Epithelial cell of umbilical artery (primary cell): ENCODE results near the gene SMAD9. TPM values are rescaled to one million over a fixed set of nuclear protein-coding genes. Genes with fewer than 3 reads are reported as not detected.

ENCODE experiments used
- total RNA-seq: library from RNA; depleted of rRNA; stranded (reverse); fragments of >200 nt; gene quantifications from 2 replicates; pipeline ENCODE4 v1.2.3, GENCODE V29; 2014

SMAD9 gene
- total RNA-seq = 1.4 and 1.9 TPM in 2 replicates

DNA sequence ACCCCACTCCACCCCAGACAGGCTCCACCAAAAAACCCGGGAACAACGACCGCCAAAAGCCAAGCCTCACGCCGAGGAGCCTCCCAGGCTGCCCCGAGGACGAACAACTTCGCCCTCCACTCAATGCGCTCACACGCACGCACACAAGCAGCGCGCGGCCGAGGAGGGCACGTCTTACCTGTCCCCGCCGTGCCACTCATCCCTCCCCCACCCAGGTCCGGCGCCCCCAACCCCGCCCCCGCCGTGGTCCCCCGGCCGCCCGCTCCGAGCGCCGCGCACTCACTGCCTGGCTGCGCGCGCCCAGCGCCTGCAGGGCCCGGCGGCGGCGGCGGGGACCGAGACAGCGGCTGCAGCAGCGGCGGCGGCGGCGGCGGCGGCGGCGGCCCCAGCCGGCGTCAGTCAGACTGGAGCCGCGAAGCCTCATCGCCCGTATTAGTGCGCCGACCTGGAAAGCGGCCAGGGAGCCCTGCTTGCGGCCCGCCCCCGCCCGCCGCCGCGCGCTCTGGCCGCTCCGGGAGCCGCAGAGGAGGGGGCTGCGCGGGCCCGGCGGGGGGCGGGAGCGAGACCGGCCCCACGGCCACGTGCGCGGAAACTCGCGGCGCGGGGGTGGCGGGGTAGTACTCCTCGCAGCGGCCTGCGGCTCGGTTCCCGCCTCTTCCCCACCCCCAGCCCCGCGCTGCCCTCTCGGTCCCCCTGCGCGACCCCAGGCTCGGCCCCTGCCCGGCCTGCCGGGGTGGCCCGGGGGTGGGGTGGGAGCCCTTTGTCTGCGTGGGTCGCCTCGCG is at the start of gene SMAD9:
SMAD9 (minus strand) TSS at position 406 of the 783 bp plus-strand sequence. CDS start 40,549 bp downstream, outside the sequence.

DNA sequence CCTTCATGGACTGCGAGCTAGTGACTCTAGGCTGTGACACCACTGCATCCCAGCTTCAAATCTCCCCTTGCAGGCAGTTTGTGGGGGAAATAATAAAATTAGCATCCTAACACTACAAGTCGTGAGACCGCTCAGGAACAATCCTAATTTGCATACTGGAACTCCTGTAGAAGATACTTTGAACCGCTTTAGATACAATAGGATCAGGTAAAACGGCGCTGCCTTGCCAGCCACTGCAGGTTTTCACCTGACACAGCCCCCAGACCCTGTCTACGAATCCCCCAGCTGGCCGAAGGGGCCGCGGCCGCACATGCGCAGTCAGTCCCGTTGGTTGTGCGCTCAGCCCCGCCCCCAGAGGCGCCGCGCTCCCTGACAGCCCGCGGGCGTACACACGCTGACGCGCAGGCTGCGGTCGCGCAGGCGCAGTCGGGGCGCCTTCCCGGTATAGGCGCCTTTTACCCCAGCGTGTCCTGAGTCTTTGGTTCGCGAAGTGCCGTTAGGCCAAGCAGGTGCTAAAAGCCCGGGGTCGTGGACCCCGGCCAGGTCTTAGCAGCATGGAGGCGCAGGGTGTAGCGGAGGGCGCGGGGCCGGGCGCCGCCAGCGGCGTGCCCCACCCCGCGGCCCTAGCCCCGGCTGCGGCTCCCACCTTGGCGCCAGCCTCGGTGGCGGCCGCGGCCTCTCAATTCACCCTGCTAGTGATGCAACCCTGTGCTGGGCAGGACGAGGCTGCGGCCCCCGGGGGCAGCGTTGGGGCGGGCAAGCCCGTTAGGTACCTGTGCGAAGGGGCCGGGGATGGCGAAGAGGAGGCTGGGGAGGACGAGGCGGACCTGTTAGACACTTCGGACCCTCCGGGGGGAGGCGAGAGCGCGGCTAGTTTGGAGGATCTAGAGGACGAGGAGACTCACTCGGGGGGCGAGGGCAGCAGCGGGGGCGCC is 101.0 kb downstream of the SMAD9 start, which contains the start of gene RFXAP:
RFXAP (plus strand) TSS at position 419 of the 935 bp plus-strand sequence; CDS start at position 555, 136 bp downstream.

Other genes starting within 250 kb of the SMAD9 start
- under 0.01 TPM in 1 of 2 replicates, not detected in the other for gene SERTM1, start 246.2 kb downstream of the SMAD9 start, total RNA-seq
- gene RFXAP, start 101.0 kb downstream of the SMAD9 start, total RNA-seq = 1.3 and 2.3 TPM in 2 replicates
- 52.6 and 61.6 TPM in 2 replicates for gene ALG5, start 79.1 kb upstream of the SMAD9 start, total RNA-seq
- 52.1 and 54.6 TPM in 2 replicates for gene EXOSC8, start 80.5 kb upstream of the SMAD9 start, total RNA-seq
- 41.9 and 47.3 TPM in 2 replicates for gene SUPT20H, start 139.4 kb upstream of the SMAD9 start, total RNA-seq
- not detected in 2 replicates for gene CSNK1A1L, start 185.4 kb upstream of the SMAD9 start, total RNA-seq